GM19240 (cell line): ENCODE results near the gene HDAC7.

Experiments used
- DNase-seq: peaks from one replicate; pipeline ENCODE4 v3.0.0; 2011; ENCODE audit warnings: low spot score; ENCODE audit not compliant: insufficient read length

The HDAC7 gene

DNA sequence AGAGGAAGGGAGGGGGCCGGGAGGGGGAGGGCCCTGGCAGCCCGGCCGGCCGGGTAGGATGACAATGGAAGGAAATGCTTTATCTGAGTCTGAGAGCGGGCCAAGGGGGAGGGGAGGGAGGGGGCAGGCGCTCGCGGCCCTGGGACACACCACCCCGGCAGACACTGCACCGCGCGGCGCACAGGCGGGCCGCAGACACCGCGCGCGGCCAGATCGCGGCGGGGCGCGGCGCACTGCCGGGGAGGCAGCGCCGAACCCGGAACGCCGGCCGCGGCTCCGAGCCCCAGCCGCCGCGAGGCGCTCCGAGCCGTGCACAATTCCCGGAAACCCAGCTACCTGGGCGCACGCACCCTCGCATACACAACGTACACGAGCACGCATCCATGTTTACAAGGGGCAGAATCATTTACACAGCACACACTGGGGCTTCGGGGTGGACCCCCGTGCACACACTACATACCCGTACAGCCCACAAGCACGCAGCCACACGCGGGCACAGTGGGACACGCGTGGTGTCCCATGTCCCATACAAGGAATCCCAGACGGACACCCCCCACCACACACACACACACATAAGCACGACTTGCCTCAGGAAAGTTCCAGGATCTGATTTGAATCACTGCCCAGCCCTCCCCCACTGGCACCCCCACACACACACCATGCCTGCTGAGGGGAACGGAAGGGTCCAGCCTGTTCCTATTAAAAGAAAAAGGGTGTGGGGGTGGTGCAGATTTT lies at the start of gene HDAC7:
Gene HDAC7 (minus strand): TSS at position 8 of the 735 bp plus-strand sequence. CDS start 118 bp downstream, outside the sequence.
- no peak for DNase-seq

DNA sequence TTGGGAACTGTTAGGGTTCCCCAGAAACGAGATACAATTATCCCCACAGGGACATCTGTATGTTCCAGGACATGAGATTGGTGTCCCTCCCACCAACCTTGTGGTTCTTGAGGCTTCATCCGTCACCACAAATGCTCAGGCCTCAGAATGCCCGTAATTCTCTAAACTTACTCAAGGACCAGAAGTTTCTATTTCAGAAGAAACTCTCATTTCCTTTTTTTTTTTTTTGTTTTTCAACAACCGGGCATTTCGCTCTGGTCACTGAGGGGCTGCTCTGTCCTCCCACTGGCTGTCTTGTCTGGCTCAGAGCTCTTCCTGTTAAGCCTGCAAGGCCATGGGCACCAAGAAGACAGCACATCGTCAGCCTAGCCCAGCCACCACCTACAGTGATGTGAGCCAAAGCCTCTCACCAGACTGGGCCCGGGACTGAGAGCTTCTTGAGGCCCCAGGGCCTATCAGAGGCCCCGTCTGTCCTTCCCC lies 48.9 kb upstream of the HDAC7 start:
- peak; percentile 62 for DNase-seq

DNA sequence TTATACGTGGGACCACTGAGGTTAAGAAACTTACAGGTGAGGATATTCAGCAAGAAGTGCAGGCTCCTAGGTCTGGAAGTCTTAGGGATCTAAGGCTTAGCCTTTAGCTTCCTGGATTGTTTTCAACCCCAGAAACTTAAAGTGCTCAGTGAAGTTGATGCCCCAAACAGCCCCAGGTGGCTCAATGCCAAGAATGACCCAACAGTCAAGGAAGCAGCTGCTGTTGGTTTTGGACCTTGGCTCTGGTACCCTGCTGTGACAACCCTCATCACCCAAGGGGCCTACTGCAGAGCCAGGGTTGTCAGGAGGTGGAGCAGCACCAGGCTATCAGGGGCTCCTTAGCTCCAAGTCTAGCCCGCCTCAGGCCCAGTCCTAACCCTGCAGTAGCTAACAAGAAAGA lies 48.3 kb upstream of the HDAC7 start:
- no peak for DNase-seq

DNA sequence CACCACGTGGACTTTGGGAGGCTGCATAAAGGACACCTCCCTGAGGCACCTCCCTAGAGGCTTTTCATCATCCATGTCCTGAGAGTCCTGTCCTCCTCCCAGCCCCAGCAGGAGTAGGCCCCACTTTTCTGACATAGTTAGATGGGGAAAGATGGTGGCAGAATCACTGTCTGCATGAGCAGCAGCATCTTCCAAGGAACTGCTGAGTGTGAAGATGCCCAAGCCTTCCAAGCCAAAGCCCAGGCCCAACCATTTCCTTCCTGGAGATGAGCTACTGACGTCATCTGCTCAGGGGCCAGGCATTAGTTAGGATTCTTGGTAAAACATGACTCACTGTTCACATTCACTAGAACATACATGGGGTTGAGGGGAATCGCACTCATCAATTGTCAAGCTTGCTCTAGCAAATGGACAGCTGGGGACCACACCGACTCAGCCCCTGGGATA lies 47.8 kb upstream of the HDAC7 start:
- DNase-seq = no peak

DNA sequence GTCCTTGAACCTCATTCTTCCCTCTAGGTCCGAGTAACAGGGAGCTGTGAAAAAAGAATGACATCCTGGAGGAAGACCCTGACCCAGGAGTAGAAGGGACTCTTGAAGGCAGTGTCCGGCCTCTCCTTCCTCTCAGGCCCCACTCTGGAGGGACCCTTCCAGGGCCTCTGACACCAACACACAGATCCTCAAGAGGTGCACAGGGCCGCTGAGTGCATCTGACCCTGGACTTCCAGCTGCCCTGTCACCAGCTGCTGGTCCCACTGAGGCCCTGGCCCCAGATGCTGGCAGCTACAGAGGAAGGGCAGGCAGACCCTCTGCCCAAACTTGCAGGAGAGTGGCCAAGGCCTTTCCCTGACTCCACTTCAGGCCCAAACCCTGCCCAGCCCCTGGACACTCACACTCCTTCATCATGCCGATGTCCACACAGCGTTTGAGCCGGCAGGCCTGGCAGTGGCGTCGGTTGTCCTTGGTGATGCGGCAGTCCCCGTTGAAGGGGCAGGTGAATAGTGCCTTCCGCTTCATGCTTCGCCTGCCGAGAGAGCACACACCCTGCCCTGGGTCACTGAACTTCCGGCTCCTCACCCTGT lies 45.0 kb upstream of the HDAC7 start:
- no peak for DNase-seq

DNA sequence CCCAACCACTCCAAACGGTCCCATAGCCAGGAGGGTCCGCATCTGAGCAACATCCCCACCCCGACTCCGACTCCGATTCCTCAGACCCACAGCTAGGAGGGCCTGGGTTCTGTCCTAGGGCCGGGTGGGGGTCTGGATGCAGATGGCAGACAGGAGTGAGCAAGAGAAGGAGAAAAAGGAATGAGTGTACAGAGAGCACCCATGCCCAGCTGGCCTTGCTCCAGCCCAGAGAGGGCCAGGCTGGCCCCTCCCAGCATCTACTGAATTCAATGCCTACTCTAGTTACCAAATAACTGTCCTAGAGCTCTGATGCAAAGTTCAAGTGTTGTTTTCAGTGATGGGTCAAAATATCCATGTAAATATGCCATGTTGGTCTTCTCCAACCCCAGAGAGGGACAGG lies 44.3 kb upstream of the HDAC7 start:
- DNase-seq = no peak

DNA sequence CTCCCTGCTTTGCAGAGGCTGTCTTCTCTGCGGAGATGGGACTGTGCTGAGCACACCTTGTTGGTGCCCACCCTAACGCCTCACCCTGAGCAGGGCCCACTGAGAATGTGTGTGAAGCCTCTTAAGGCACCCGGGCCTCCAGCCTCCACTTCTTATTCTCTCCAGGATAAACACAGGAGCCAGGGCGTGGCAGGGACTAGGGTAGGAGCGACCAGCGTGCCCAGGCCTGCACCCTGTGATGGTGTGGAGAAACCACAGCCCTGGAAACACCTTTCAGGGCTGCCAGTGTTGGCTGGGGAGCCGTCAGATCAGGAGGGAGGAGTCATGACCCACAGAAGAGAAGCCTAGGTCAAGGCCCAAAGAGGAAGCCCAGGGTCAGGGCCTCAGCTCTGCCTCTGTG lies 43.8 kb upstream of the HDAC7 start:
- no peak for DNase-seq

DNA sequence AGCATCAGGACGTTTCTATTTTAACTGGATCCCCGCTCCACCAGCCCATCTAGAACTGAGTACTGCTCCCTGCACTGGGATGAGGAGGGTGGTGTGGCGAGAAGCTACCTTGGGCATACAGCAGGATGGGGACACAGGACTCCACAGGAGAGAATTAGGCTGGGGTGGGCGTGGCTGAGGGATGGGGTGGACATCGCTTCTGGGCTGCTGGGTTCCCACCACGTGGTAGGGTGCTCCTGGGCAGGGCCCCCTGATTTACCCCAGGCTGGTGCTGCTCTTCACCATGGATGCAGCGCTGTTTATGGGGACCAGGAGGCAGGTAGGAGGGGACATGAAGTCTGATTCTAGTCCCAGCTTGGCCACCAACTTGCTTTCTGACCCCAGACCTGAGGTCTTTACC lies 43.2 kb upstream of the HDAC7 start:
- DNase-seq = no peak

DNA sequence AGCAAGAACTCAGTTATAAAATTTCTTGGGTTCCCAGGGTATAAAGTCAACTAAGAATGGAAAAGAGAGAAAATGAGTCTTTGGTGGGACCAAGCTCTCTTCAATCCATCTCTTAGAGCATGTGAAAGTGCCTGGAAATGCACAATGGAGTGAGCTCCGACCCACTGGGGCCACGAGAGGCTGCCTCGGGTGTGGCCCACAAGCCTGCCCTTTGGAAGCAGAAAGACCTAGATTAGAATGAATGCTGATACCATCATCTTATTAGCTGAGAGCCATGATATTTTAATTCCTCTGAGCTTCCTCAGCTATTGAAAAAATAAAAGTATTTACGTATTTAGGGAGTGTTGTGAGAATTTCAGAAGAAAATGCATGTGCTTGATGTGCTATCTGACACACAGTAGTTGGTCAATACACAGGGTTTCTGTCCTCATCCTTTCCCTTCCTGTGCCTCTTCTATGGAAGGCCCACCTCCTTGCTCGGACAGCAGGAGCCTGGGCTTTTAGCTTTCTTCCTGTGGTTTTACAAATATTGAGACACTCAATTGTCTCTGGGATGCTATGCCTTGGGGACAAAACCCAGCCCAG lies 42.6 kb upstream of the HDAC7 start:
- DNase-seq = no peak

DNA sequence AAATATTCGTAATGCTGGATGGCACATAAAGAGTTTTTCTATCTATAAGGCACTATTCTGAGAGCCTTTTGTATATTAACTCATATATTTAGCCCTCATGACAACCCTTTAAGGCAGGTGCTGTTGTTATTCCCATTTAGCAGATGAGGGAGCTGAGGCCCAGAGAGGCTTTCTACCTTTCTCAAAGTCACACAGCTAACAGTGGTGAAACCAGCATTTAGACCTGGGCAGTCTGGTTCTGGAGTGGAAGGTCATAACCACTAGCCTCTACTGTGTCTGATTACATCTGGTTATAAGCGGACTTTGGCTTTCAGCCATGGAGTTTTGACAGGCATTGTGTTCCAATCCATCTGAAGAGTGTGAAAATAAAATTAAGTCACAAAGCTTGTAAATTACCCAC lies 41.2 kb upstream of the HDAC7 start:
- no peak for DNase-seq

DNA sequence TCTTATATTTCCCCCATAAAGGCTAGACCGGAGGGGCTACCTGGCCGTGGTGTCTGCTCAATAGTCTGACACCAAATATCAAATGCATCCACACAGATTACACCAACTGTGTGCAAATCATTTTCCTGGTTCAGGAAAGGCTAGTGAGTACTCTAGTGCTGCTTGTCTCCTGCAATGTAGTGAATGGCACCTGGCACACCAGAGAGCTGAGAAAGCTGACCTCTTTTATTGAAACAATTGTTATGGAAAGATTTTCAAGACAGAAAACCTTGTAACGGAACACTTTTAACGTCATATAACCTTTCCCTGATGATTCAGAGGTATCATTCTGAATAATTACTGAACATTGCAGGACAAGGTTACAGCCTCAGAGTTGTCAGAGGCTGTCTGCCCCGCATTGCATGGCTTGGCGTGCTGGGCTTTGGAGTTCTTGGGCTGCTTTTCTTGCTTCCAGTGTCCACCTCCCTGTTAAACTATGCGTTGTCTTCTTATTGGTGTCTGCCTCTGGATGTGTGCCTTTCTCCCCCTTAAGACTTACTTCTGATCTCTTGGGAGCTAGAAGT lies 40.7 kb upstream of the HDAC7 start:
- no peak for DNase-seq

DNA sequence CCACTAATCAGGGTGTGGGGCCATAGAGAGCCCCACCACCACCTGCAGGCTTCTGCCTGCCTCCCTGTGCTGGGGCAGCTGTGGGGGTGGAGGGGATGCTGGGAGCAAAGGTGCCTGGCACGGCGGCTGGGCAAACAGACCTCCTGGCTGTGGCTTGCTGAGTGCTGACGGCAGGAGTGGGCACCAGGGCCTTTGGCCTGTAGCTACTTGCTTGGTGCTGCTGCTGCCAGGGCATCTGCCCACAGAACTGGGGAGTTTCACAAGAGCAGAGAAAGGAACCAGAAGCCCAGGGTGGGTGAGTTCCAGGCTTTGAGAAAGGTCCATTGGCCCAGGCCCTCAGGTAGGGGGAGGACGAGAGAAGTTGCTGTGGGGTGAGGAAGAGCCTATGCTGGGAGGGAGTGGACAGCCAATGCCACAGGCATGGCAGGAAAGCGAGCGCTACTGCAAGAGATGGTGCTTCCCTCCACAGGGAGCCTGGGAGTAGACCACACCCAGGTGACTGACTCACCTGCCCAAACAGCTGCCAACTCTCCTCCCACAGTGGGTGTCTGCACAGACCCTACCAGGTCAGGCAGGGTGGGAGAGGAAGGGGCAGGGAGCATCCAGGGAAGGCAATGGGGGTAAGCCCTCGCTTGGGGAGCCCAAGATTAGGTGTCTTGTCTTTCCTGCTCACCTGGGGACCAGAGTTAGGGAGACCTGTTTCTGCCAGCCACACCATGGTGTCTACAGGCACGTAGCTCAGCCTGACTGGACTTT lies 39.0 kb upstream of the HDAC7 start:
- DNase-seq = no peak

DNA sequence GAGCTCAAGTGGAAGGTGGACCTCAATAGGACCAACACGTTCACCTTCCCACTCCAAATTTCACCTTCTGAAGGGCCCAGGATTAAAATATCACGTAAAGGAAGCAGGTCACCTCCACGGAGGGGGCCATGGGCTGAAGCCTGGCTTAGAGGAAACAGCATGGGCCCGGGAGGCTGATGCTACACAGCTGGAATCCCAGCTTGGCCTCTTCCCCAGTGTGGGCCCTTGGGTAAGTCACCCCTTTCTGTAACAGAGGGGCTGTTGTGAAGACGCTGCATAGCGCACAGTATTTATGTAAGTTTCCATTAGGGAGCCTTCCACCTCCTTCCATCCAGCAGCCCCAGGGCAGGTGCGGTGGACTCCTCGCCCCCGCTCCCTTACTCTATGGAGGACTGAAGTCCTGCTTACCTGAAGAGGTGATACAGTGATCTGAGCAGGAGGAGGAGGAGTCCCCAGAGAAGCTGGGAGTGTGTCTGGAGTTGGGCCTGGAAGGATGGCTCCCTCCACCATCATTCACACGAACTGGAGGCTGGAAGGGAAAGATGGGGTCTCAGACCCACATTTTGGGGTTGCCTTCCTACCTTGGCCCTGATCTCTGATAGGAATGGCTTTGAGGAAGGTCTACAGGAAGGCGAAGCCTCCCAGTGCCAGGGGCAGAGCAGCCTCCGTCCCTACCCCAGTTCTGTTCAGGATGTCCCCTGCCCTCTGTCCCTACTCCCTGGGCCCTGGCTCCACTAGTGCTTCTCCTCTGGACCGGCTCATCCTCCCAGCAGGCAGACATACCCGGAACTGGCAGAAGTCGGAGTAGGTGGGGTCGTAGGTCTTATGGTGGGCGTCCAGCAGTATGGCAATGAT lies 37.2 kb upstream of the HDAC7 start:
- DNase-seq = no peak

DNA sequence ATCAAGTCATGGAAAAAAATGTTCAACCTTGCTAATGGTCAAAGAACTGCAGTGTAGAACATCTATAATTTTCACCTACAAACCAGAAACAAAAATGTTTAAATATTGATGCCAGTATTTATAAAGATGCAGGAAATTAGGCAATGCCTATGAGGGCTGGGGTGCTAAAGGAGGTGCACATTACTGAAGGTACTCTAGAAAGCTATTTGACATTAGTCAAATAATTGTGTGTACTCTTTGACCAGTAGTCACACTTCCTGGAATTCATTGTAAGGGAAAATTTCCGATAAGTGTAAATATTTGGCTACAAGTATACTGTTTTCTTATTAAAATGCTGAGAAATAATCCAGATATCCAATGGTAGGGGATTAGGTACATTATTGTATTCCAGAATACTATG lies 36.4 kb upstream of the HDAC7 start:
- no peak for DNase-seq

DNA sequence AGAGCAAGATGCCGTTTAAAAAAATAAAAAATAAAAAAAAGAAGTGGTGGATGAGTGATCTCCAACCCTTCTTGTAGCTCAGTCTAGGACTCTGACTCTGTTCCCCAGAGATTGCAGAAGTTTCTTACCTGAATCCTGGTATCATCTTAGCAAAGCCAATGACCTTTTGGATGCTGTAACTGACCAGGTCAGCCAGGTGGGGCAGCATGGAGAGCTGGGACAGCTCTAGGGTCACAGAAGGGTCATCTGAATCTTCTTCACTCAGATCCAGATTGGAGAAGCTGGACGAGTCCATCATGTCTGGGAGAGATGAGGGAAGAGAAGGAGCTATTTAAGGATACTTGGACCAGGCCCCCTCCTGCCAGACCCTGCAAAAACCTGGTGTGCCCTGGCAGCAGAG lies 35.8 kb upstream of the HDAC7 start:
- no peak for DNase-seq

DNA sequence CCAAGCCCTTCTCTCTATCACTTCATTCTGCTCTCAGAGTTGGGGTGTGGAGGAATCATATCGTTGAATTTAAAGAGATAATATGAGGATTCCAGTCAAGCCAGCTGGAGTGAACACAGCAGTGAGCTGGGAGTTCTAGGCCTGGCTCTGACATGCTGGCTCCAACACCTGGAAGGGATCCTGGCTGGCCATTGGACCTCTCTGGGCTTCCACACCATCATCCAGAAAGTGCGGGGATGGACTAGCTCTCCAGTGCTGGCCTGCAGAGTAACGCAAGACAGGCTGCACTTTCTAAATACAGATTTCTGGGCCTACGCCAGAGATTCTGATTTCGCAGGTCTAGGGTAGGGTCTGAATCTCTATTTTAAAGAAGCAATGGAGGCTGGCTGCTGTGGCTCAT lies 34.8 kb upstream of the HDAC7 start:
- DNase-seq = no peak

DNA sequence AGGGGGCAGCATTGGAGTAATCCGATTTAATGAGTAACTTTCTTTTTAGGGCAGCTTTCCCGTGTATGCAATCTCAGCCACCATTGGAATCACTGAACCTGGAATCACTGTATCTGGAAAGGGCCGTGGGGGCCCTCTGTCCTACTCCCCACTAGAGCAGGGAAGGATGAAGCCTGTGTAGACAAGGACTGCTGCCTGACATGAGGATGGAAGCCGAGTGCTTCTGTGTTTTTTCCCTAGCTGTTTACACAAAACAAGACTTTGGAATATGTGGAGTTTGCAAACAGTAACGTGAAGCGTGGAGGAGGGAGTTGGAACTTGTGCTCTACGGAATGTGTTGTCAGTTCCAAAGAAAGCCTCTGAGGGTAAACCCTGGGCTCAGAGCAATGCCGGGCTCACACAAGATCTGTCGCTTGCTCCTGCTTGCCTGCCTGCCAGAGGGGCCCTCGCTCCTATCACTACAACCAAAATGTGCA lies 32.4 kb upstream of the HDAC7 start:
- DNase-seq = no peak

DNA sequence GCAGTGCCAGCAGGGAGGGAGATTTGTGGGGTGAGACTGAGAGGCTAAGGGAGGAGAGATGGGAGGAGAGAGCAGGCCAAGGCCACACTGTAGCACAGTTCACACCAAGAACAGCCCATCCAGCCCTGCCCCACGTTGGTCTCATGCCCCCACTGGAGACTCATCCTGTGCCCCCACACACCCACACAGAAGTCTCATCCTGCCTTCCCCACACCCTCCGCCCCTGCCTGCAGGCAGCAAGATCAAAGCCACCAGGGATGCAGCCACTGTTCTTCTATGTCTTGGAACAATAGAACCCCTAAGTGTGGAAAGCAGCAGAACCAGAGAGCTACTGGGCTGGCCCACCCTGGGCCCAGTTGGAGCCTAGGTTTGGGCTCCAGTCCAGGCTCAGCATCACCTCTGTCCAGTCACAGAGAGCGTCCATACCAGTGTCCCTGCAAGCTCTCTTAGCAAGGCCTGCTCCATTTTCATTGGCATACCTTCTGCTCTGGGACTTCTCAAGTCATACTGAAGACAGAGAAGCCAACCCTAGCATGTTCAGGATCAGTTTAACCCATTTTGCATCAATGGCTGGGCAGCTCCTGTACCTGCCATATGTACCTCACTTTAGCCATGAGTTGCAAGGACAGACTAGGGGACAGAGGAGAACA lies 31.7 kb upstream of the HDAC7 start:
- DNase-seq = no peak

DNA sequence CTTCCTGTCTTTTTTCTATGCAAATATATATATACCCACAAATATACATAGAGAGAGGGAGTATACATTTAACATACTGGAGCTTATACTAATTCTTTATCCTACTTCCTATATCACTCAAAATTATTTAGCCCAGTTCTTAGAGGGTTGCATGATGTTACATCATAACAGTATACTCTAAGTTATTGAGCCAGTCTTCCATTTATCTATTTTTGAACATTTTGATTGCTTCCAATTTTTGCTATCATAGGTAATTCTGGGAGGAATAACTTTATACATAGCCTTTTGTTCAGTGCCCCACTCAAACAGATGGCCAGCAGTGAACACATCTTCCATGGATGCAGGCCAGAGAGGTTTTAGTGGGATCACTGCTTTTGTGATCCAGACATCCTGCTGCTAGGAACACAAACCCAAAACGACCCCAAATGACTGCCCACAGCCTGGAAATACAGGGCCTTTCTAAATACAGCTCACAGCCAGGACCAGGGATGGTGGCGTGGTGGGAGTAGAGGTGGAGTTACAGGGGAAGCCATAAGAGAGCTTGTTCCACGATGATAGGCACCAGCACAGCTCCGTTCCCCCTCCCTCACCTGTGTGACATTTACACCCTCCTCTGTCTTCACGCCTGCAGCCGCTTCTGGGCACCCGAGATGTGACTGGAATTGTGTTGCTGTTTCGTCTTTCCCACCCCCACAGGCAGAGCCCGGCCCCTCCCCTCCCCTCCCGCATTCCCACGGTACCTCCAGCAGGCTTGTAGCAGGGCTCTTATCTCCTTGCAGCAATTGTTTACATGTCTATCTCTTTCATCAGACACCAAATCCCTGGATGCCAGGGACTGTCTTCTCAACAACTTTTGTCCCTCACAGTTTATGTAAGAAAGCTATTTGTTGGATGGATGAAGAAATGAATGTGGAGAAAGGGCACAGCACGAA lies 30.7 kb upstream of the HDAC7 start:
- DNase-seq = no peak
